Endothelial cell of umbilical vein (primary cell): ENCODE measurements around the gene SPPL2B. TPM values are rescaled to one million over a fixed set of nuclear protein-coding genes. Genes with fewer than 3 reads are reported as not detected.

ENCODE experiments used
- BruUV-seq: library from RNA; stranded (reverse); fragments of 400-500 nt; replicated peaks from 2 replicates; lab custom pipeline; 2021; lab: Mats Ljungman, UMichigan
- CTCF ChIA-PET: fragments of 300-600, 350-600 bp; sonication (Branson Sonifier 250); formaldehyde crosslinking; loops from one replicate; lab custom pipeline; 2021; ENCODE audit warnings: antibody characterized with exemption, inconsistent platforms; lab: Charles Lee
- POLR2A ChIA-PET: fragments of 300-600, 350-600 bp; sonication (Branson Sonifier 250); formaldehyde crosslinking; loops from one replicate; lab custom pipeline; 2021; ENCODE audit warnings: antibody characterized with exemption, inconsistent platforms; lab: Charles Lee
- DNase-seq: peaks from one replicate; pipeline ENCODE4 v3.0.0-alpha.2; 2011; ENCODE audit warnings: low read depth, low spot score
- FAIRE-seq: peaks from 2 replicates; lab custom pipeline; 2011; peaks lifted over from hg19 to GRCh38; lab: Jason Lieb, UNC
- H2AFZ ChIP-seq: 2 replicates; pipeline ENCODE4 v1.6.0; 2012; ENCODE audit warnings: low read depth, low read length, control low read depth, inconsistent platforms
- H3K27ac ChIP-seq: 2 replicates; pipeline ENCODE4 v1.5.1; 2011; ENCODE audit warnings: low read depth, mild to moderate bottlenecking, control low read depth, low read length, moderate library complexity; ENCODE audit not compliant: insufficient read depth
- H3K27me3 ChIP-seq, 2 experiments: 2 replicates each; pipeline versions ENCODE4 v1.6.0 to v1.6.1; 2011; ENCODE audit warnings: low read length in 2 of 2, mixed read lengths in 1 of 2; ENCODE audit not compliant: control insufficient read depth in 2 of 2, insufficient read depth in 2 of 2
- H3K36me3 ChIP-seq, 2 experiments: 2 replicates in 1 of 2; 3 replicates in 1 of 2; pipeline ENCODE4 v1.5.1; 2011; ENCODE audit warnings: low read length in 2 of 2, mild to moderate bottlenecking in 1 of 2, moderate library complexity in 1 of 2; ENCODE audit not compliant: control insufficient read depth in 2 of 2, insufficient read depth in 2 of 2; ENCODE audit errors: extremely low read depth in 1 of 2
- H3K4me1 ChIP-seq: 3 replicates; pipeline ENCODE4 v1.5.1; 2011; ENCODE audit warnings: mild to moderate bottlenecking, low read length; ENCODE audit not compliant: control insufficient read depth, insufficient read depth; ENCODE audit errors: extremely low read depth
- H3K4me2 ChIP-seq: 2 replicates; pipeline ENCODE4 v1.6.1; 2011; ENCODE audit warnings: low read length, control low read depth, mixed read lengths; ENCODE audit not compliant: insufficient read depth
- H3K4me3 ChIP-seq, 3 experiments: fragments of 200-600 bp in 1 of 3; sonication (generic), shearing (Covaris generic) in 1 of 3; replicated peaks in 1 of 3; 2 replicates each; pipeline ENCODE4 v1.5.1; 2011 to 2016; ENCODE audit warnings: control low read depth in 3 of 3, low read length in 3 of 3, mild to moderate bottlenecking in 2 of 3, inconsistent platforms in 1 of 3, low read depth in 1 of 3, moderate library complexity in 1 of 3; ENCODE audit not compliant: insufficient read depth in 1 of 3
- H3K79me2 ChIP-seq: 2 replicates; pipeline ENCODE4 v1.6.0; 2012; ENCODE audit warnings: low read length, inconsistent platforms; ENCODE audit not compliant: control insufficient read depth, insufficient read depth
- H3K9ac ChIP-seq: replicated peaks from 2 replicates; pipeline ENCODE3; 2011; ENCODE audit warnings: low read length, control low read depth; ENCODE audit not compliant: insufficient read depth; ENCODE audit errors: extremely low read depth
- H3K9me1 ChIP-seq: replicated peaks from 3 replicates; pipeline ENCODE4 v1.6.0; 2011; ENCODE audit warnings: mild to moderate bottlenecking, low read length; ENCODE audit not compliant: control insufficient read depth, insufficient read depth; ENCODE audit errors: extremely low read depth
- H3K9me3 ChIP-seq: replicated peaks from 2 replicates; pipeline ENCODE4 v1.5.1; 2012; ENCODE audit warnings: low read length, inconsistent platforms; ENCODE audit not compliant: control insufficient read depth, insufficient read depth
- H4K20me1 ChIP-seq: replicated peaks from 2 replicates; pipeline ENCODE3; 2011; ENCODE audit warnings: mild to moderate bottlenecking, low read length; ENCODE audit not compliant: control insufficient read depth, insufficient read depth; ENCODE audit errors: extremely low read depth
- EZH2 ChIP-seq: IDR thresholded peaks from 2 replicates; pipeline ENCODE4 v1.6.1; 2012; ENCODE audit warnings: borderline replicate concordance, low read depth, mild to moderate bottlenecking, moderate library complexity, low read length, inconsistent platforms; ENCODE audit not compliant: severe bottlenecking
- FOS ChIP-seq: IDR thresholded peaks from 2 replicates; pipeline ENCODE4 v1.6.1; 2011; ENCODE audit warnings: mild to moderate bottlenecking, low read length, moderate library complexity, borderline replicate concordance; ENCODE audit not compliant: insufficient read depth
- GATA2 ChIP-seq: IDR thresholded peaks from 2 replicates; pipeline ENCODE4 v1.7.0; 2011; ENCODE audit warnings: low read depth, mild to moderate bottlenecking, moderate library complexity, mixed read lengths, low read length; ENCODE audit not compliant: insufficient read length, insufficient read depth
- JUN ChIP-seq: IDR thresholded peaks from 2 replicates; pipeline ENCODE4 v1.6.1; 2011; ENCODE audit warnings: borderline replicate concordance, low read depth; ENCODE audit not compliant: insufficient read length, insufficient read depth
- POLR2A ChIP-seq: IDR thresholded peaks from 2 replicates; pipeline ENCODE4 v1.6.1; 2012; ENCODE audit warnings: low read depth, mild to moderate bottlenecking, control low read depth, low read length
- dilution Hi-C: fragments of 300-500 bp; cut with MboI; formaldehyde crosslinking; loops from one replicate; pipeline ENCODE4 v1.15.0; 2019; ENCODE audit warnings: low sequenced_read_pairs; ENCODE audit not compliant: extremely low pct_ligation_motif_present
- intact Hi-C: fragments of 100-400 bp; cut with micrococcal nuclease; formaldehyde crosslinking; loops from one replicate; pipeline ENCODE4 v1.10.0; 2022
- polyA plus RNA-seq, 4 experiments: library from polyadenylated mRNA; depleted of rRNA in 3 of 4; stranded (reverse) in 3 of 4; unstranded in 1 of 4; fragments of >200 nt; gene quantifications; 2 replicates each; pipeline versions ENCODE4 v1.2.1 to v1.2.3, GENCODE V29; 2011 to 2012; ENCODE audit warnings: missing spikeins in 1 of 4
- total RNA-seq: library from RNA; stranded (reverse); gene quantifications from 2 replicates; pipeline ENCODE4 v1.2.3, GENCODE V29; 2021
- TF ChIP-seq, protein P1 (sequence below), 2 donors: IDR thresholded peaks; 1 replicate in 1 of 2; 2 replicates in 1 of 2; pipeline ENCODE4 v1.5.1; 2011; ENCODE audit warnings: low read length in 2 of 2, mild to moderate bottlenecking in 2 of 2, moderate library complexity in 2 of 2, control low read depth in 1 of 2, inconsistent platforms in 1 of 2, low read depth in 1 of 2; ENCODE audit not compliant: insufficient read depth in 1 of 2; ENCODE audit errors: extremely low read depth in 1 of 2
- TF ChIP-seq, protein P2 (sequence below): IDR thresholded peaks from 2 replicates; pipeline ENCODE4 v1.6.1; 2011; ENCODE audit not compliant: insufficient read depth, insufficient read length

The SPPL2B gene
- total and polyA plus RNA-seq, 2 donors (not counting 3 experiments of a cell fraction or from before 2014, with no cell fraction given): 60.7 to 62.7 TPM

DNA sequence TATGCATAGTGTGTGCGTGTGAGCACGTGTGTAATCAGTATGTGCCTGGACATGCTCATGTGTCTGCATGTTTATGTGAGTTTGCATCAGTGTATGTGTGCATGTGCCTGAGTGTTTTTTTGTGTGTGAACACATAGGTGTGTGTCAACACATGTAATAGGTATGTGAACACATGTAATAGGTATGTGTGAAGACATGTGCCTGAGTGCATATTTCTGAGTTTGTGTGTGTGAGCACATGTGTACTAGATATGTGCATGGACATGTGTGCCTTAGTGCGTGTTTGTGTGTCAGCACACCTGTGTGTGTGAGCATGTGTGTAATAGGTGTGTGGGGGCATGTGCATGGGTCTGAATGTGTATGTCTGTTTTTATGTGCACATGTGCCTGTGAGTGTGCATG lies 7.4 kb downstream of the SPPL2B start:
- TF ChIP-seq POLR2A (no peak), GATA2 (no peak), EZH2 (no peak), JUN (no peak), FOS (no peak)
- TF ChIP-seq, protein P1, sequence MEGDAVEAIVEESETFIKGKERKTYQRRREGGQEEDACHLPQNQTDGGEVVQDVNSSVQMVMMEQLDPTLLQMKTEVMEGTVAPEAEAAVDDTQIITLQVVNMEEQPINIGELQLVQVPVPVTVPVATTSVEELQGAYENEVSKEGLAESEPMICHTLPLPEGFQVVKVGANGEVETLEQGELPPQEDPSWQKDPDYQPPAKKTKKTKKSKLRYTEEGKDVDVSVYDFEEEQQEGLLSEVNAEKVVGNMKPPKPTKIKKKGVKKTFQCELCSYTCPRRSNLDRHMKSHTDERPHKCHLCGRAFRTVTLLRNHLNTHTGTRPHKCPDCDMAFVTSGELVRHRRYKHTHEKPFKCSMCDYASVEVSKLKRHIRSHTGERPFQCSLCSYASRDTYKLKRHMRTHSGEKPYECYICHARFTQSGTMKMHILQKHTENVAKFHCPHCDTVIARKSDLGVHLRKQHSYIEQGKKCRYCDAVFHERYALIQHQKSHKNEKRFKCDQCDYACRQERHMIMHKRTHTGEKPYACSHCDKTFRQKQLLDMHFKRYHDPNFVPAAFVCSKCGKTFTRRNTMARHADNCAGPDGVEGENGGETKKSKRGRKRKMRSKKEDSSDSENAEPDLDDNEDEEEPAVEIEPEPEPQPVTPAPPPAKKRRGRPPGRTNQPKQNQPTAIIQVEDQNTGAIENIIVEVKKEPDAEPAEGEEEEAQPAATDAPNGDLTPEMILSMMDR (IDR thresholded peaks at IDR 0.05; ENCODE audit: extremely low read depth in 1 of 2, insufficient read depth in 1 of 2, low read depth in 1 of 2, low read length in 2 of 2): no peak
- TF ChIP-seq, protein P2, sequence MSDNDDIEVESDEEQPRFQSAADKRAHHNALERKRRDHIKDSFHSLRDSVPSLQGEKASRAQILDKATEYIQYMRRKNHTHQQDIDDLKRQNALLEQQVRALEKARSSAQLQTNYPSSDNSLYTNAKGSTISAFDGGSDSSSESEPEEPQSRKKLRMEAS: no peak
- Histone ChIP-seq H3K9me3 (no peaks in the 10 kb centered on the region), H3K27ac (no peak overlapping the region), H3K4me3 (no peak overlapping the region), H3K9me1 (no peaks in the 10 kb centered on the region), H3K4me2 (no peak overlapping the region), H4K20me1 (no peaks in the 10 kb centered on the region), H3K79me2 (peaks cover 14% of the 10 kb centered on the region), H2AFZ (no peak overlapping the region), H3K4me1 (no peaks in the 10 kb centered on the region), H3K27me3 (no peaks in the 10 kb centered on the region), H3K36me3 (no peaks in the 10 kb centered on the region), H3K9ac (no peak overlapping the region)
- dilution Hi-C loops (no loop called here), intact Hi-C loops (no loop called here)
- DNase-seq: no peak
- BruUV-seq: no TSS peak
- POLR2A ChIA-PET: no interaction called here
- FAIRE-seq: no peak
- CTCF ChIA-PET: no interaction called here
